LNCaP clone FGC (cell line): ENCODE measurements around the gene ABCC9.

Experiments used
- DNase-seq: peaks from one replicate; pipeline ENCODE4 v3.0.0-alpha.2; 2011; ENCODE audit warnings: low read depth
- H3K4me3 ChIP-seq: 2 replicates; pipeline ENCODE4 v1.5.1; 2011; ENCODE audit warnings: mild to moderate bottlenecking, low read depth, low read length, control low read depth
- TF ChIP-seq, protein P1 (sequence below): IDR thresholded peaks from 2 replicates; pipeline ENCODE4 v1.5.1; 2012; ENCODE audit warnings: mild to moderate bottlenecking; ENCODE audit not compliant: control insufficient read depth, insufficient read depth; ENCODE audit errors: extremely low read depth

ABCC9 gene

DNA sequence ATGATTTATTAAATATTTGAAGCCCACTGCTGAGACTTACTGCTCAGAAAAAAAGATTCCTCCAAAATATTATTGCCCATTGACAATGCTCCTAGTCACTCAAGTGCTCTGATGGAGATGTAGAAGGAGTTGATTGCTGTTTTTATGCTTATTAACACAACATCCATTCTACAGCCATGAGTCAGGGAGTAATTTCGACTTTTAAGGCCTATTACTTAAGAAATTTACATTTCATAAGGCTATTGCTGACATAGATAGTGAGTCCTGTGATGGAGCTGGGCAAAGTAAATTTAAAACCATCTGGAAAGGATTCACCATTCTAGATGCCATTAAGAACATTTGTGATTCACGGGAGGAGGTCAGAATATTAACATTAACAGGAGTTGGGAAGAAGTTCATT lies 171.9 kb downstream of the ABCC9 start:
- DNase-seq, result no peak
- TF ChIP-seq, protein P1, sequence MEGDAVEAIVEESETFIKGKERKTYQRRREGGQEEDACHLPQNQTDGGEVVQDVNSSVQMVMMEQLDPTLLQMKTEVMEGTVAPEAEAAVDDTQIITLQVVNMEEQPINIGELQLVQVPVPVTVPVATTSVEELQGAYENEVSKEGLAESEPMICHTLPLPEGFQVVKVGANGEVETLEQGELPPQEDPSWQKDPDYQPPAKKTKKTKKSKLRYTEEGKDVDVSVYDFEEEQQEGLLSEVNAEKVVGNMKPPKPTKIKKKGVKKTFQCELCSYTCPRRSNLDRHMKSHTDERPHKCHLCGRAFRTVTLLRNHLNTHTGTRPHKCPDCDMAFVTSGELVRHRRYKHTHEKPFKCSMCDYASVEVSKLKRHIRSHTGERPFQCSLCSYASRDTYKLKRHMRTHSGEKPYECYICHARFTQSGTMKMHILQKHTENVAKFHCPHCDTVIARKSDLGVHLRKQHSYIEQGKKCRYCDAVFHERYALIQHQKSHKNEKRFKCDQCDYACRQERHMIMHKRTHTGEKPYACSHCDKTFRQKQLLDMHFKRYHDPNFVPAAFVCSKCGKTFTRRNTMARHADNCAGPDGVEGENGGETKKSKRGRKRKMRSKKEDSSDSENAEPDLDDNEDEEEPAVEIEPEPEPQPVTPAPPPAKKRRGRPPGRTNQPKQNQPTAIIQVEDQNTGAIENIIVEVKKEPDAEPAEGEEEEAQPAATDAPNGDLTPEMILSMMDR, result no peak
- H3K4me3 ChIP-seq, result no peak overlapping the region

DNA sequence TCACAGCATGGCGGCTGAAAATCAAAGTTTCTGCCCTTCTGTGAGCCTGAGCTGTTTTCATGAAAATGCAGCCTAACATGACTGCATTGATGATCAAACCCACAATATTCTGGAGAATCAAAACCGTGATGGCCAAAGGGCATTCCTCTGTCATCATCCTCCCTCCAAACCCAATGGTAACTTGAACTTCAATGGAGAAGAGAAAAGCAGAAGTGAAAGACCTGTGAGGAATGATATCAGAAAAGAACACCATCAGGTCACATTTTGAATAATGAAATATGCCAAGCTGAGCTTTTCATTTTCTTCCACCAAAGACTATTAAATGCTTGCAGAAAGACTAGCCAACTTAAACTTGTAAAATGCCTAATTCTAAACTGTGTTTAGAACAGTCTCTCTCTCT lies 174.8 kb downstream of the ABCC9 start:
- TF ChIP-seq, protein P1, result no peak
- no peak for DNase-seq

DNA sequence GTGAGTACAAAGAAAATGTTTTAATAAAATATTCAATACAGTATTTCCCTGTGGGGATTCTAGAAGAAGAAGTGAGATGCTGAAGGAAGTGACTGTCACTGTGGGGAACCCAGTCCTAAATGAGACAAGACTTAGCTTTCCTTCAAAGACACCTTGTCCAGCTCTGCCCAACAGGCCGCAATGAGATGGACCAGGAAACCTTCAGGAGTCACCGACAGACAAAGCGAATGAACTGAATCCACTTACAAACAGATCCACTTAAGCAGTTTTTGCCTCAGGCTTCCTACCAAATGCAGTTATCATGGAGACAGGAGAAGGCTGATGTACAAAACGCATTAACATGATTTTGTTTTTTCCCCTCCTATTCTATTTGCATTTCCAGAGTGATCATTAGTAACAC lies 176.3 kb downstream of the ABCC9 start:
- TF ChIP-seq, protein P1, result no peak
- no peak for DNase-seq
- H3K4me3 ChIP-seq, result no peak overlapping the region

More for the DNA sequence above, 174.8 kb downstream of the ABCC9 start:
- H3K4me3 ChIP-seq, result no peak overlapping the region

DNA sequence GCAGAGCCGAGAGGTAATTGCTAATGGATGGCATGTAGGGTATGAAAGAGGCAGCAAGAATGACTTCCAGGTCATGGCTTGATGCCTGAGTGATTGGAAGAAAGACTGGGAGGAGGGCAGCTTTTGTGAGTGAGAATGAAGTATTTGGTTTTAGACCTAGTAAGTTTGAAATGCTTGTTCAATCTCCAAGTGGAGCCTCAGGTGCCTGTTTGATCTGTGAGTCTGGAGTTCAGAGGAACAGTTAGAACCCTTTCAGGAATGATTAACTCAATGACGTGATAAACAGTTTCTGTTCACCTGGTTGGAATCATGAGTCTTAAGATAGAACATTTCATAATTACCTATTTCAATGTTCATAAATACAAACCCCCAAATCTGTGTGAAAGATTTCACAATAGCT lies 177.2 kb downstream of the ABCC9 start:
- no peak for DNase-seq
- TF ChIP-seq, protein P1, result no peak
- H3K4me3 ChIP-seq, result no peak overlapping the region

DNA sequence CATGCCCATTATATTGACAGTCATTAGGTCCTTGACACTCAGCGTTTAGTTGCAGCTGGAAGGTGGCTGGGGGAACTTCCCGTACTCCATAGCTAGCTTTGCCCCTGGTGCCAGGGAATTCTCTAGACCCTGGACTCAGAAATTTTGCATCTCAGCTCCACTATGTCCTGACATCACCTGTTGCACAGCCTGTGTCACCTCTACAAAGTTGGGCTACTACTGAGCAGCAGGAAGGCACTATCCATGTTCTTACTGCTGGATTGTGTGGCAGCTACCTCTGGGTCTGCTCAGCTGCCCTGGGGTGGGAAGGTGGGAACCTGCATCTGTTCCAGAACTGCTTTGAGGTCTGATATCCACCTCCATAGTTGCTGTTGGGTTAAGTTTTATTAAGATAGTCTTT lies 177.7 kb downstream of the ABCC9 start:
- no peak overlapping the region for H3K4me3 ChIP-seq
- no peak for DNase-seq
- TF ChIP-seq, protein P1, result no peak

DNA sequence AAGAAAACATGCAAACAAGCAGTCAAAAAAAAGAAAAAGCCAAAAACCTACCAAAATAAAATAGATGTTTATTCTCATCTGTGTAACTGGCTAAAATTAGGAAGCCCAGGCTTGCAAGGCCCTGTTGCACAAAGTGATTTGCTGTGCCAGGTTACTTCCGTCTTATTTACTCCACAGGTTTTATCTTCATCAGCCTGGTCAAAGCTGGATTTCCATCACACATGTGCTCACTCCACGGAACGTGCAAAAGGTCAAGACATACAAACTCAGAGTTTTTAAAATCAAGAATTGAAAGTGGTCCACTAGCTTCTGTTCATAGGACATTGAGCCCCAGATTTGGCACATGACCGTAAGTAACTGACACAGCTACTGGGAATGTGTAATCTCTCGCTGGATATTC lies 181.5 kb downstream of the ABCC9 start:
- no peak overlapping the region for H3K4me3 ChIP-seq
- DNase-seq, result no peak
- TF ChIP-seq, protein P1, result no peak

DNA sequence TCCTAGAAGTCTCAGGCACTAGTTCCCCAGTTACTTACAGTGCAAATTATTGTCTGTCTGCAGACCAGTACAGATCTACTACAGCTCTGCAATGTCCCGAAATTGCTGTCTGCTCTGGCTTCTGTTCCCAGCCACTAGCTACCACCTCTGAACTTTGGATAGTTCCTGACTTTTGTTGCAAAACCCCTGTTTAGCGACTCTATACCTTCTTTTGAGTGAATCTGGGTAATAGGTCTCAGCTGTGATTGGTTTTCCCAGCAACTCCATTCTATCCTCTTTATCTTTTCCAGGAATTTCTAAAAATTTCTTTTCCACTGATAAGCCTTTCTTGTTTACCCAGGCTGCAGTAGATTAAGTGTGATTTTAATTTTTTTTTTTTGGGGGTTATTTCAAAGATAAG lies 183.5 kb downstream of the ABCC9 start:
- DNase-seq, result no peak
- TF ChIP-seq, protein P1, result no peak
- H3K4me3 ChIP-seq, result no peak overlapping the region
